ENCODE measurements around the gene GRB2. TPM values are rescaled to one million over a fixed set of nuclear protein-coding genes. Genes with fewer than 3 reads are reported as not detected.

The GRB2 gene
- total and polyA plus RNA-seq, 7 experiments from 2014 or later = 112 to 167 (median 145) TPM

DNA sequence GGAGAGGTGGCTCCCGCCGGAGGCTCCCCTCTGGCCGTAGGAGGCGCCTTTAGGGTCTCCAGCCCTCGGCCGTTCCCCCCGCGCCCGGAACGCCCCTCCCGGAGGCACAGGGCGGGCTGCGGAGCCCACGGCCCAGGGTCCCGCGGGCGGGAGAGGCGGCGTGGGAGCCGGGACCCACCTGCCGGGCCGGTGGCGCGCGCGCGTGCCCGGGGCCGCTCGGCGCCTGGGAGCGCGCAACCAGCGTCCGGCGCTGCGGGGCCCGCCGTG is 134.6 kb downstream of the GRB2 start, which contains the start of gene MIF4GD:
Gene MIF4GD (minus strand): TSS at position 266 of the 267 bp plus-strand sequence. CDS start 1,036 bp downstream, outside the sequence.
- Mint-ChIP-seq H3K27ac (peak within 1 kb of the TSS; percentile 75 to 90 (median 85)), H3K4me1 (peaks cover 5 to 41% (median 34%) of the 10 kb centered on the region in 7 donors), H3K9me3 (no peaks in the 10 kb centered on the region), H3K36me3 (peaks cover 0 to 15% (median 0%) of the 10 kb centered on the region in 5 donors), H3K4me3 (peak within 1 kb of the TSS; percentile 76 to 88 (median 86)), H3K27me3 (no peaks in the 10 kb centered on the region)
- peak within 1 kb of the TSS; percentile 95 for H3K4me3 ChIP-seq (ENCODE audit: low read length)
- H3K36me3 ChIP-seq (ENCODE audit: control insufficient read depth in 2 of 3, insufficient read depth in 3 of 3, low read length in 3 of 3) = peaks cover 0 to 27% (median 6%) of the 10 kb centered on the region in 3 experiments
- ChIA-PET CTCF (interaction anchor here (0.6 to 2.5 kb wide), 10 partner anchors 10 to 480 kb away, joined by 3 to 26 read pairs (median 5); partner anchors contain the start of genes GGA3, GRB2, MRPS7 and SLC25A19), POLR2A (interaction anchor here (0.6 to 7.2 kb wide), 33 partner anchors 9 to 584 kb away, joined by 3 to 132 read pairs (median 4); partner anchors contain the start of genes FDXR, GGA3, GRB2 and LLGL2)
- no peaks in the 10 kb centered on the region for H3K27me3 ChIP-seq (ENCODE audit: control insufficient read depth in 2 of 2, insufficient read depth in 2 of 2, low read length in 2 of 2)
- intact Hi-C loops (cut with micrococcal nuclease) = loop anchor here (1.0 to 10.0 kb wide), 14 partner anchors 10 to 704 kb away; partner anchors contain the start of genes GGA3 (in 2 of the 2), GRB2 (in 2 of the 2), MRPS7 (in 2 of the 2) and SLC25A19 (in 2 of the 2)
- no peak for ATAC-seq
- H3K9me3 ChIP-seq (ENCODE audit: control insufficient read depth in 2 of 3, low read length in 3 of 3) = no peaks in the 10 kb centered on the region
- peaks cover 15 to 24% of the 10 kb centered on the region in 2 donors for H3K4me1 ChIP-seq (ENCODE audit: control insufficient read depth in 2 of 2, insufficient read depth in 2 of 2, low read length in 2 of 2)
- DNase-seq = no peak
- peak within 1 kb of the TSS; percentile 98 for H3K27ac ChIP-seq (ENCODE audit: low read depth, low read length)

GRCh38 chr17:75270218-75270965 is 135.1 kb downstream of the GRB2 start:
- Histone ChIP-seq H3K36me3 (ENCODE audit: control insufficient read depth in 2 of 3, insufficient read depth in 3 of 3, low read length in 3 of 3) (peaks cover 0 to 32% (median 10%) of the 10 kb centered on the region in 3 experiments), H3K27me3 (ENCODE audit: control insufficient read depth in 2 of 2, insufficient read depth in 2 of 2, low read length in 2 of 2) (no peaks in the 10 kb centered on the region), H3K4me1 (ENCODE audit: control insufficient read depth in 2 of 2, insufficient read depth in 2 of 2, low read length in 2 of 2) (peaks cover 15 to 24% of the 10 kb centered on the region in 2 donors), H3K4me3 (ENCODE audit: low read length) (peak overlapping the region; percentile 95), H3K9me3 (ENCODE audit: control insufficient read depth in 2 of 3, low read length in 3 of 3) (no peaks in the 10 kb centered on the region), H3K27ac (ENCODE audit: low read depth, low read length) (peak overlapping the region; percentile 98)
- peaks cover 5 to 41% (median 33%) of the 10 kb centered on the region in 7 donors for H3K4me1 Mint-ChIP-seq
- ChIA-PET POLR2A (interaction anchor here (0.6 to 7.2 kb wide), 33 partner anchors 8 to 585 kb away, joined by 3 to 132 read pairs (median 4); partner anchors contain the start of genes FDXR, GGA3, GRB2 and LLGL2), CTCF (interaction anchor here (0.7 to 2.5 kb wide), 10 partner anchors 9 to 479 kb away, joined by 3 to 26 read pairs (median 4); partner anchors contain the start of genes GGA3, GRB2, MRPS7 and SLC25A19)
- peaks cover 0 to 15% (median 0%) of the 10 kb centered on the region in 5 donors for H3K36me3 Mint-ChIP-seq
- H3K27ac Mint-ChIP-seq = peak overlapping the region; percentile 71 to 88 (median 78)
- peak; percentile 34 for ATAC-seq
- H3K9me3 Mint-ChIP-seq = no peaks in the 10 kb centered on the region
- H3K27me3 Mint-ChIP-seq = no peaks in the 10 kb centered on the region
- peak in 6 of 9 donors; percentile 5 to 83 (median 30) for DNase-seq
- H3K4me3 Mint-ChIP-seq = peak overlapping the region; percentile 70 to 88 (median 84)
- intact Hi-C loops (cut with micrococcal nuclease) = loop anchor here (1.0 to 10.0 kb wide), 4 partner anchors 53 to 704 kb away; partner anchors contain the start of genes ACOX1 (in 1 of the 2), CASKIN2 (in 1 of the 2), GRB2 (in 1 of the 2) and TEN1 (in 1 of the 2)

DNA sequence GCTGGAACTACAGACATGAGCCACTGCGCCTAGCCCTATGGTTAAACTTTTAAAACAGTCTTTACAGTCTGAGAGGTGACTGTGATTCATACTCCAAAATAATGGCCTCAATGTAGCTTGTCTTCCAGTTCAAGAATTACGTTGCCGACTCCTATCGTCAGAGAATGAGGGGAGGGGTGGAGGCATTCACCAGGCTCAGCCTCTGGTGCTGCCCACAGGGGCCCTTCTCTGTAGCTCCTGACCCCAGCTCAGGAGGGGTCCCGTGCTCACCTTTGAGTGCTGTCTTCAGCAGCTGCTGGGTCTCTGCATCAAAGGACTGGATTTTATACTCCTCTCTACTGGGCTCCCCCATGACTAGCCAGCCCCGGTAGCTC is 135.6 kb downstream of the GRB2 start:
- H3K4me1 ChIP-seq (ENCODE audit: control insufficient read depth in 2 of 2, insufficient read depth in 2 of 2, low read length in 2 of 2) = peaks cover 15 to 24% of the 10 kb centered on the region in 2 donors
- peak overlapping the region; percentile 70 to 88 (median 84) for H3K4me3 Mint-ChIP-seq
- peak overlapping the region; percentile 67 to 88 (median 78) for H3K27ac Mint-ChIP-seq
- H3K9me3 ChIP-seq (ENCODE audit: control insufficient read depth in 2 of 3, low read length in 3 of 3) = no peaks in the 10 kb centered on the region
- DNase-seq (no peak), ATAC-seq (no peak)
- H3K36me3 ChIP-seq (ENCODE audit: control insufficient read depth in 2 of 3, insufficient read depth in 3 of 3, low read length in 3 of 3) = peaks cover 0 to 35% (median 12%) of the 10 kb centered on the region in 3 experiments
- ChIA-PET POLR2A (interaction anchor here (0.7 to 7.2 kb wide), 13 partner anchors 8 to 585 kb away, joined by 3 to 132 read pairs (median 5); partner anchors contain the start of genes FDXR, GGA3, GRB2 and MRPS7), CTCF (interaction anchor here (0.7 to 2.5 kb wide), 4 partner anchors 9 to 156 kb away, joined by 3 to 26 read pairs (median 4); partner anchors contain the start of genes GGA3, GRB2, MRPS7 and SLC25A19)
- peak overlapping the region; percentile 95 for H3K4me3 ChIP-seq (ENCODE audit: low read length)
- H3K27me3 Mint-ChIP-seq = no peaks in the 10 kb centered on the region
- no peaks in the 10 kb centered on the region for H3K9me3 Mint-ChIP-seq
- H3K27ac ChIP-seq (ENCODE audit: low read depth, low read length) = peak overlapping the region; percentile 98
- no peaks in the 10 kb centered on the region for H3K27me3 ChIP-seq (ENCODE audit: control insufficient read depth in 2 of 2, insufficient read depth in 2 of 2, low read length in 2 of 2)
- intact Hi-C loops (cut with micrococcal nuclease) = loop anchor here (1.0 to 10.0 kb wide), 6 partner anchors 53 to 705 kb away; partner anchors contain the start of genes ACOX1 (in 1 of the 2), CASKIN2 (in 1 of the 2), CDR2L (in 1 of the 2) and GRB2 (in 1 of the 2)
- H3K36me3 Mint-ChIP-seq = peaks cover 0 to 12% (median 0%) of the 10 kb centered on the region in 5 donors
- peaks cover 5 to 41% (median 30%) of the 10 kb centered on the region in 7 donors for H3K4me1 Mint-ChIP-seq

Small RNA genes within 50 kb of the gene (microRNA-seq; reads per million reads assigned to microRNA genes)
- not detected for gene MIR3678 (ENCODE audit: borderline microRNAs expressed)

Other genes starting within 250 kb of the GRB2 start
- gene SUMO2, start 222.7 kb downstream of the GRB2 start, total RNA-seq = 100 to 1,000 TPM; 201 to 494 (median 247) TPM
- gene SUMO2, start 222.7 kb downstream of the GRB2 start, polyA plus RNA-seq = 100 to 1,000 TPM; 173 to 357 TPM
- gene NUP85, start 200.0 kb downstream of the GRB2 start, total RNA-seq = 100 to 1,000 TPM in 2 of 5 experiments, 10 to 100 TPM in 3; 96.3 to 143 (median 99.2) TPM
- 10 to 100 TPM; 21.0 to 57.3 TPM for gene NUP85, start 200.0 kb downstream of the GRB2 start, polyA plus RNA-seq
- 100 to 1,000 TPM in 2 of 5 experiments, 10 to 100 TPM in 3; 79.6 to 128 (median 87.4) TPM for gene GGA3, start 144.1 kb downstream of the GRB2 start, total RNA-seq
- 10 to 100 TPM; 13.2 to 27.4 TPM for gene GGA3, start 144.1 kb downstream of the GRB2 start, polyA plus RNA-seq
- 10 to 100 TPM; 29.2 to 70.1 (median 34.4) TPM for gene MRPS7, start 143.8 kb downstream of the GRB2 start, total RNA-seq
- 100 to 1,000 TPM; 129 to 135 TPM for gene MRPS7, start 143.8 kb downstream of the GRB2 start, polyA plus RNA-seq
- 10 to 100 TPM; 26.9 to 39.4 (median 36.0) TPM for gene MIF4GD, start 134.4 kb downstream of the GRB2 start, total RNA-seq
- gene MIF4GD, start 134.4 kb downstream of the GRB2 start, polyA plus RNA-seq = 10 to 100 TPM; 84.3 to 90.0 TPM
- 10 to 100 TPM; 15.6 to 42.5 (median 21.1) TPM for gene SLC25A19, start 116.2 kb downstream of the GRB2 start, total RNA-seq
- gene SLC25A19, start 116.2 kb downstream of the GRB2 start, polyA plus RNA-seq = 10 to 100 TPM; 13.0 to 15.5 TPM
- gene TMEM94, start 51.0 kb upstream of the GRB2 start, total RNA-seq = 10 to 100 TPM; 74.1 to 97.2 (median 81.9) TPM
- 10 to 100 TPM; 11.7 to 27.2 TPM for gene TMEM94, start 51.0 kb upstream of the GRB2 start, polyA plus RNA-seq
- gene CASKIN2, start 109.9 kb upstream of the GRB2 start, total RNA-seq = 1 to 10 TPM in 2 of 5 experiments, under 1 TPM in 3; 0.22 to 1.2 (median 0.92) TPM
- gene CASKIN2, start 109.9 kb upstream of the GRB2 start, polyA plus RNA-seq = under 1 TPM in 1 of 2 donors, not detected in 1; 0.28 TPM
- 10 to 100 TPM; 36.2 to 62.9 (median 56.0) TPM for gene TSEN54, start 110.8 kb upstream of the GRB2 start, total RNA-seq
- 10 to 100 TPM; 64.6 to 85.0 TPM for gene TSEN54, start 110.8 kb upstream of the GRB2 start, polyA plus RNA-seq
- gene LLGL2, start 120.0 kb upstream of the GRB2 start, total RNA-seq = 10 to 100 TPM; 22.4 to 55.7 (median 33.7) TPM
- gene LLGL2, start 120.0 kb upstream of the GRB2 start, polyA plus RNA-seq = 10 to 100 TPM in 1 of 2 donors, 1 to 10 TPM in 1; 9.2 to 12.8 TPM
- 100 to 1,000 TPM in 4 of 5 experiments, 10 to 100 TPM in 1; 72.2 to 461 (median 304) TPM for gene MYO15B, start 182.1 kb upstream of the GRB2 start, total RNA-seq
- 1 to 10 TPM; 1.2 to 2.3 TPM for gene MYO15B, start 182.1 kb upstream of the GRB2 start, polyA plus RNA-seq
- 1 to 10 TPM in 2 of 5 experiments, under 1 TPM in 3; 0.43 to 2.4 (median 0.84) TPM for gene SMIM5, start 227.8 kb upstream of the GRB2 start, total RNA-seq
- gene SMIM5, start 227.8 kb upstream of the GRB2 start, polyA plus RNA-seq = under 1 TPM; 0.06 to 0.22 TPM

Data from naive thymus-derived CD4-positive, alpha-beta T cell (primary cell).